HG02852 (cell line): Measurements from ENCODE around the gene TMEM87A.
"Not testable (repeated sequence)": the region's sequence is repeated elsewhere in the genome, so short reads cannot be mapped to it uniquely, and the experiment has no call there.

ENCODE experiments used
- ATAC-seq: cut with Tn5 transposase; IDR thresholded peaks from one replicate; pipeline ENCODE4 v1.9.1; 2021; ENCODE audit warnings: mild to moderate bottlenecking, moderate library complexity; ENCODE audit not compliant: unreplicated experiment

The TMEM87A gene

DNA sequence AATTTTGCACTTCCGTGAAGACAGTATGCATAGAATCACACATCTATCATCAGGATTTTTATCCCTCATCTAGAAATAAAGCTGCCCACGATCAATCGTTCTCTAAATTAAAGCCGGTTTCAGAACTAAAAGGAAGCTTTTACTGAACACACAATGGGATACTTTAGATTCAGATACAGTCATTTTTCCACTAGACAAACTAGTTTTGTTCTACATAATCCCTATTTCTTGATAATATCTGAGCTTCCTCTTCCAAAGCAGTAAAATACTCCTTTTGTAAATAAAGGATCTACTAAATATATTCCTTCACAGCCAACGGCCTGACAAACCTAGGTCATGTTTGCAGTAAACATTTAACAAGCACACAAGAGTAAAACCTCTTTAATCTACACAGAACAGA is 2.2 kb downstream of the TMEM87A start:
- no peak for ATAC-seq

DNA sequence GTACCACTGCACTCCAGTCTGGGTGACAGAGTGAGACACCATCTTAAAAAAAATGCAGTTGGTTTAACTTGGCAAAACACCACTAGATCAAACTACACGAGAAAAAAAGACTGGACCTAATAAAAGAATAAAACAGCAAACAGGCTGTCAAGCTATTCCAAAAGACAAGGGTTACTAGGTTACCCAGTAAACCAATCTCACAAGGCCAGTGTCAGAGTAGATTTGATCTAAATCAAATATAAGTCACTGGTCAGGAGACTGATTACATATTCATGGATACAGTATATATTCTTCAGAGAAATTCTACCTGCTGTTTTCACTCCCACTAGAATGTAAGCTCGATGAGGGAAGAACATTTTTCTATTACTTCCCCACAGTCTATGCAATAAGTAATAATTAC is 2.7 kb downstream of the TMEM87A start:
- ATAC-seq, result no peak

DNA sequence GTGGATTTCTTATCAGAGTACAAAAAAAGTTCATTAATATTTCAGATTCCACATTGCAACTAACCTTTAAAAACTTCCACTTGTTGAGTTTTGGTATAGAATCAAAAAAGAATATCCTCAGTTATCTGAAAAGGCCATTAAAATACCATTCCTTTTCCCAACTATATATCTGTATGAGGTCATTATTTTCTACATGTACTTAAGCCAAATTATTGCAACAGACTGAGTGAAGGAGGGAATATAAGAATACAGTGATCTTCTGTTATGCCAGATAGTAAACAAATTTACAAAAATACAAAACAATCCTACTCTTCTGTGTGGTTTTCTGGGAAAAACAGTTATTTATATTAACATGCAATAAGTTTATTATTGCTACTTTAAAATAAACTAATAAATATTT is 5.9 kb downstream of the TMEM87A start:
- no peak for ATAC-seq

DNA sequence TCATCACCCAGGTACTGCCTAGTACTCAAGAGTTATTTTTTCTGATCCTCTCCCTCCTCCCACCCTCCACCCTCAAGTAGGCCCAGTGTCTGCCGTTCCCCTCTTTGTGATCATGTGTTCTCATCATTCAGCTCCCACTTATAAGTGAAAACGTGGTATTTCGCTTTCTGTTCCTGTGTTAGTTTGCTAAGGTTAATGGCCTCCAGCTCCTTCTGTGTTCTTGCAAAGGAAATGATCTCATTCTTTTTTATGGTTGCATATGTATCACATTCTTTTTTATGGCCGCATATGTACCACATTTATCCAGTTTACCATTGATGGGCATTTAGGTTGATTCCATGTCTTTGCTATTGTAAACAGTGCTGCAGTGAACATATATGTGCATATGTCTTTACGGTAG is 8.4 kb downstream of the TMEM87A start:
- no peak for ATAC-seq

DNA sequence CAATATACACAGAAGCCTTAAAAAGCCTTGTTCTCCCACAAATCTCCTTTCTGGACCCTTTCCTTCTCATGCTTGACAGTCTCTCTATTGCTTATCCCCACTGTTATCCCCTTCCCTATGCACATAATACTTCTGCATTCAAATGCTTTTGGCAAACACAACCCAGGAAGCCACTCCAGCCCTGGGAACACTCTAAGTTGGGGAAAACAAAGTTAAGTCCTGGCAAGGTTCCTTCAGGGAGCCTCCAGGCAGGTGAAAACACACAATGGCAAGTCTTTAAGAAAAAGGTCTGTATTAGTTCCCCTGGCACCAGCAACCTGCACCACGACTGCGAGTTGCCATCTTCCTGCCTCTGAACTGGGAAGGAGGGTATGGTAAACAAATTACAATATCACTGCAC is 19.9 kb downstream of the TMEM87A start:
- no peak for ATAC-seq

- no peak for ATAC-seq
These were observed 32.4 kb downstream of the TMEM87A start for GRCh38 chr15:42240823-42241222.

- no peak for ATAC-seq
These were observed 33.6 kb downstream of the TMEM87A start for GRCh38 chr15:42239528-42240182.

DNA sequence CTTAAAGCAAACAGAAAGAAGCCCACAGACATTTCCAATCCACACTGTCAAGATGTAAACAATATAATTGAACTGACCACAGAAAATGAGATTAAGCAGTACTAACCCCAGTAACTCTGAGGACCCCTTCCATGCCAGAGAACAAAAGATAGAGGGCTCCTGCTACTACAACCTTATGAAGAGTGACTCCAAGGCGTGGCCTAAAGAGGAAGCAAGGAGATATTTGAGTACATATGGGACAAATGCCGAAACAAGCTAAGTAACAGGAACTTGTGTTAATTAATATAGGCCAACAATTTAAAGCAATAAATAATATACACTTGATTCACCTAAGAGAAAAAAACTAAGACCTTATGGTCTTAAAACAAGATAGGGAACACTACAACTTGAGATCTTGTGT is 40.1 kb downstream of the TMEM87A start:
- no peak for ATAC-seq

DNA sequence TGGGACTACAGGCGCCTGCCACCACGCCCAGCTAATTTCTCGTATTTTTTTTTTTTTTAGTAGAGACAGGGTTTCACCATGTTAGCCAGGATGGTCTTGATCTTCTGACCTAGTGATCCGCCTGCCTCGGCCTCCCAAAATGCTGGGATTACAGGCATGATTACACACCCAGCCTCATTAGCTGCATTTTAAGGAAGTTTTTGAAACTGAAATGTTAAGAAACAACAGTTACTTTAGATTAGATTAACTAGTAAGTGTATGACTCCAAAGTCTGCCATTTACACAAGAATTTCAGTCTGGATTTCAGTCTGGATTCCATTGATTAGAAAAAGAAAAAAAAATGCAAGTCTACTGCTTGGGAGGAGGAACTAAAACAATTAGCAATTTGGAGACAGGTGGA is 40.6 kb downstream of the TMEM87A start:
- ATAC-seq, result no peak

- ATAC-seq, result no peak
These were observed 42.1 kb downstream of the TMEM87A start for GRCh38 chr15:42231088-42231487.

- ATAC-seq, result not testable (repeated sequence)
These were observed 44.3 kb downstream of the TMEM87A start for GRCh38 chr15:42228981-42229380.

DNA sequence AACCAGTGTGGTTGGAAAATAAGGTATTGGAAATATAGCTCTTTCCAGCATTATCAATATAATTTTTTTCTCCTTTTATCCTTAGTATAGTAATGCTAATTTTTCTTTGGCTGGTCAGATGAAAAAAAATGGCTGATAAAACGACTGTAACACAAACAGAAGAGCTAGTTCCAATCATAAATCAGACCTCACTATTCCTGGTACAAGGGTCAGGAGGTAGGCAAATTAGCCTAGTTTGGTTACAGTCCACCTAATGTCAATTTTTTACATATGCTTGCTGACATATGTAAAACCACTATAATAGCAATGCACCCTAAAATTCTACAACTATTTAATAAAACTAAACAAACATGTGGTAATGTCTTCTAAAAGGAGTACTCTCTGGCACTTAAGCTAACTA is 45.2 kb downstream of the TMEM87A start:
- no peak for ATAC-seq

- no peak for ATAC-seq
These were observed 46.6 kb downstream of the TMEM87A start for GRCh38 chr15:42226648-42227047.

- no peak for ATAC-seq
These were observed 53.0 kb downstream of the TMEM87A start for GRCh38 chr15:42220216-42220615.

- ATAC-seq, result no peak
These were observed 54.2 kb downstream of the TMEM87A start for GRCh38 chr15:42218953-42219592.

GRCh38 chr15:42217568-42217967 is 55.7 kb downstream of the TMEM87A start:
- no peak for ATAC-seq

DNA sequence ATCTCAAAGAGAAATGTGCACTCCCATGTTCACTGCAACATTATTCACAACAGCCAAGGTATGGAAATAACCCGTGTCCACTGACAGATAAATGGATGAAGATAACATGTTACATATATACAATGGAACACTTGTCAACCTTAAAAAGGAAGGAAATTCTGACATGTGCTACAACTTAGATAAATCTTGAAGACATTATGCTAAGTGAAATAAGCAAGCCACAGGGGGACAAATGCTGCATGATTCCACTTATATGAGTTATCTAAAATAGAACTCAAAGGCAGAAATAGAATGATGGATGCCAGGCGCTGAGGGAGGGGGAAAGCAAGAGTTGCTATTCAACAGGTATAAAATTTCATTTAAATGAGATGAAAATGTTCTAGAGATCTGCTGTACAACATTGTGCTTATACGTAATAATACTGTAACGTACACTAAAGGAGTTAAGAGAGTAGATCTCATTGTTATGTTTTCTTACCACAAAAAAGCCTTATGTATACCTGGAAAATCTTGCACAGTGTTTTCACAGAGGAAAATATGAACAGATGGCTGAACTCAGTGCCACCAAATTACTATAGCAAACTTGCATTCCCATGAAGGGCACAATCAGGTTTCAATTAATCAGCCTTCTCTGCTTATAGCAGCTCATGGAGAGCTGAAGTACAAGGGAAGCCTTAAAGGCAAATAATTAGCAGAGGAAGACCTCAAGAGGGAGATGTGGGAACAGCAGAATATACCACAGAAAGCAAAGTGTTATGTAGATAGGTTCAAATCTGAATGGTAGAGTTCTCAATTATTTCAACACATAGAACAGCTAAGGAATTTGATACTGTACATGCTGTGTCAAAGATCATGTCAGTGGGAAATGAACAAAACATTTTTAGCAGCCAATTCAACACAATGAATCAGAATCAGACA is 57.1 kb downstream of the TMEM87A start:
- no peak for ATAC-seq

DNA sequence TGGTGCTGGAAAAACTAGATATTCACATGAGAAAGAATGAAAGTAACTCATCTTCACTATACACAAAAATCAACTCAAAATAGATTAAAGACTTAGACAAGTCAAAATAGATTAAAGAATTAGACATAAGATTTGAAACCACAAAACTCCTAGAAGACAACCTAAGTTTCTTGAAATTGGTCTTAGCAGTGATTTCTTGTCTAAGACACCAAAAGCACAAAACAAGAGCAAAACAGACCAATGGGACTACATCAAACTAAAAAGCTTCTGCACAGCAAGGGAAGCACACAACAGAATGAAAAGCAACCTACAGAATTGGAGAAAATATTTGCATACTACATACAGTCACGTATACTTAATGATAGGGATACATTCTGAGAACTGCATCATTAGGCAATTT is 58.6 kb downstream of the TMEM87A start:
- ATAC-seq, result no peak

- no peak for ATAC-seq
These were observed 59.7 kb downstream of the TMEM87A start for GRCh38 chr15:42213511-42213910.

GRCh38 chr15:42210696-42211095 is 62.5 kb downstream of the TMEM87A start:
- ATAC-seq, result no peak

DNA sequence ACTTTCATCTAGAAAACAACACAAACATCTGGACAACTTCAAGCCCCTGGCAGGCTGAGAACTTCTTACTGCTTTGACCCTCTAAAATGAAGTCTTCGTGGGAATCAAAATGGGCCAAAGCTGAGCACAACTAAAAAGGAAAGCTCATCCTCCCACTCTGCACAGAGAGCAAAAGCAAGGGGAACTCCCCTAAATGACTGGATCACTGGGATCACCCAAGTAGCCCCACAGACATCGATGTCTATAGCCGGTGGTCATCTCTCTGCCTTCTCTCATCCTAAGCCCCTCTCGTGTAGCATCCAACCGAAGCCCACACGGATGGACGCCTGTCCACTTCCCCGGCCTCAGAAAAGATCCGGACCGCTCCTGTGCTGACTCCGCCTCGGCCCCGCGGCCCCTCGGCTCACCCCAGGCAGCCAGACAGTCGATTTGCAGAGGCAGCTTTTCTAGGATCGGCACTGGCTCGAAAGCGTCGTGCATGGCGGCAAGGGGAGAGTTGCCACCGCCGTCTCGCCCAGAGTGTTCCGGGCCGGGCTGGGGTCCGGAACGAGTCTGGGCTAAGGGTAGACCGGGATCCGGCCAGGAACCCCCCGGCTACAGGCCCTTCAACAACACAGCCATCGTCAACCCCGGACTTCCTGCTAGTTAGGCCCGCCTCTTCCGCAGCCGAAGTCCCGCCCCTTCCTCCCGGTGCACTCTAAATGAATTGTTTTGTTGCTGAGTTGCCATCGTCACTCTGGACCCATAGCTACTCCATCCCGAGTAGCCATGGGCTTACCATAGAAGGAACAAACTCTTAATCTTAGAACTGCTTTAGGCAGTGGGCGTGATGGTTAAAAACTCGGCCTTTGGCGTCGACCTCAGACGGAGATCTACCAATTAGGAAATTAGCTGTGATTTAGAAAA is 65.3 kb downstream of the TMEM87A start, which contains the start of gene VPS39:
Gene VPS39, minus strand, starts transcription at position 631 of the 906 bp plus-strand sequence. Its CDS starts 151 bp downstream, at position 480.
- ATAC-seq, result peak; percentile 91
